GM19035 (cell line): Measurements from ENCODE around the gene MLH1.

Experiments used
- ATAC-seq: cut with Tn5 transposase; IDR thresholded peaks from one replicate; pipeline ENCODE4 v1.9.1; 2021; ENCODE audit not compliant: unreplicated experiment

Gene MLH1

DNA sequence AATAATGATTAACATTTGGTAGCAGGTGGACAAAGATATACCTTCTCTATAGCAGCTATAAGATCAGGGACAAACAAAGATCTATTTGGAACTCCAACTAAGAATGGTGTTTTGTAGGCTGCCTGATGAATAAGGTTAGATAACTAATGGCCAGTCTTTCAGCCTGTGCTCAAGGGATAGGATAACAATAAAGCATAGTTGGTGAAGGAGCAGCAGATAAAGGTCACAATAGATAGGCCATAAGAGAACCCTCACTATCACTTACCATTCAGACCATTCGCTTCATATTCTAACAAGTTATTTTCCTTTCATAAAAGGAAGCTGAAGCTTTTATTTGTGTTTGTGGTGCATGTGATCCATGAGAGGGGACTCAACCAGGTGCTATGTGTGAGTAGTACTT lies 20.2 kb upstream of the MLH1 start:
- ATAC-seq = no peak

DNA sequence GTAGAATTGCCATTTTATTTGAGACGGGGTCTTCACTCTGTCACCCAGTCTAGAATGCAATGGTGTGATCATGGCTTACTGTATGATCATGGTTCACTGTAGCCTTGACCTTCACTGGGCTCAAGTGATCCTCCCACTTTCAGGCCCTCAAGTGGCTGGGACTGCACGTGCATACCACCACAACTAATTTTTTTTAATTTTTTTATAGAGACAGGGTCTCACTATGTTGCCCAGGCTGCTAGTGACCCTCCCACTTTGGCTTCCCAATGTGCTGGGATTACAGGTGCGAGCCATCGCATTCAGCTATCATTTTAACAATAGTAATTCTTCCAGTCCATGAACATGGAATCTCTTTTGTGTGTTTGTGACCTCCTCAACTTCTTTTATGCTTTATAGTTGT lies 12.3 kb upstream of the MLH1 start:
- no peak for ATAC-seq

DNA sequence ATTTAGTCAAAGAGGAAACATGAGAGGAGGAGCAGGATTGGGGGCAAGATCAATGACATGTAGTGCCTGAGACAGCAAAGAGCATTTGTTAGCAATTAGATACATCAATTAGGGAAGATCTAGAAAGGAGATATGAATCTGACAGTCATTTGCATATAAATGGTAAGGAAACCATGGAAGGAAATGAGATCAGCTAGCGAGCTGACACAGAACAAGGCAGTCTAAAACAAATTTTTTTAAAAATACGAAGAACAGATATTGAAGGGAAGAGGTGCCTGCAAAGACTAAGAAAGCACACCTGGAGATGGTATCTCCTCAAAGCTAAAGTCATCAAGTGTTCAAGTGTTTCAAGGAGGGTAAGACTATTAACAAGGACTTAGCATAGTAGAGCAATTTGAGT lies 5.0 kb upstream of the MLH1 start:
- ATAC-seq = no peak

DNA sequence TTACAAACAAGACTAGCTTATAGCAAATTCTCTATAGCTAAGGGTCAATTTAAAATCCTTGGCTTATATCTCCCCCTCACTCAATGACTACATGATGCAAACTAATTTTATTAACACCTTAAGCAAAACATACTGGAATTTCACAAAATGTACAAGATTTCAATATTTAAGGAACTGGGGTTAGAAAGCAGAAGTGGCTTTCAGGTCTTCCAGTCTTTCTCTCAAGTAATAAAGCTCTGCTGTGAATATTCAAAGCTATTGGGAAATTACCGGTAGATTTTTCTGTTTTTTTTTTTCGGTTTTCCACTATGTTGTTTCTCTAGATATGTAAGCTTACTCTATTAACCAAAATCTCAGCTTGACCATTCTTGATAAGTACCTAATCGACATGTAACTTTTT lies 4.3 kb upstream of the MLH1 start:
- ATAC-seq = no peak

DNA sequence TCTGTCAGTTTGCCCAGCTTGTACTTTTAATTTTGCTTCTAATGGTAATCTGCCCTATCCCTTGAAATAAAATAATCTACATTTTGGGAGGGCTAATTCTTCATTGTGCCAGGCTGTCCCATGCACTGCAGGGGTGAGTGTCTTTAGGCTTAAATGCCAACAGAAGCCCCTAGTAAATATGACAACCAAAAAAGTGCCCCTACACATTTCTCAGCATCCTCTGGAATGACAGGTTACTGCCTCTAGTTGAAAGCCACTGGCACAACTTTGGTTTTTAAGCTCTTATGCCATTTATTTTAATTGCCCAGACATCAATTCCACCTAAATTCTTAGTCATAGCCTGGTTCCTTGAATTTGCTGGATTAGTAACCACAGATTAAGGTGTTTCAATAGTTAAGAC lies 3.8 kb upstream of the MLH1 start:
- ATAC-seq = no peak

DNA sequence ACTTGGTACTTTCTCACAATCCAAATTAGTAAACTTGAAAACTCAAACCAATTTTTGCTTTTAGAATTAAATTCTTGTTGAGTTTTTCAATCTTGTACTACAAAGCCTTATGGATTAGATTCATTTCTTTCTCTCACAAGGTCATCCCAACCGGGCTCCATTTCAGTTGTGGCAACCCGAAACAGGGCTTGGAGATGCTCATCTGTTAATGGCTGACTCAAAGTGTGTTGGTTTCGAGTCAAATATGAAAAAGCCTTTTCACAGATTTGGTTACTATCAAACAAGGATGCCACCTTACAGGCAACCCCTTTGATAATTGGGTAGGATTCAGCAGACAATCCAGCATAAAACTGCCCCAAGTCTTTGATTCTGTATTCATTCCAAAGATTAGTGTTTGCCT lies 2.2 kb upstream of the MLH1 start:
- ATAC-seq = no peak

DNA sequence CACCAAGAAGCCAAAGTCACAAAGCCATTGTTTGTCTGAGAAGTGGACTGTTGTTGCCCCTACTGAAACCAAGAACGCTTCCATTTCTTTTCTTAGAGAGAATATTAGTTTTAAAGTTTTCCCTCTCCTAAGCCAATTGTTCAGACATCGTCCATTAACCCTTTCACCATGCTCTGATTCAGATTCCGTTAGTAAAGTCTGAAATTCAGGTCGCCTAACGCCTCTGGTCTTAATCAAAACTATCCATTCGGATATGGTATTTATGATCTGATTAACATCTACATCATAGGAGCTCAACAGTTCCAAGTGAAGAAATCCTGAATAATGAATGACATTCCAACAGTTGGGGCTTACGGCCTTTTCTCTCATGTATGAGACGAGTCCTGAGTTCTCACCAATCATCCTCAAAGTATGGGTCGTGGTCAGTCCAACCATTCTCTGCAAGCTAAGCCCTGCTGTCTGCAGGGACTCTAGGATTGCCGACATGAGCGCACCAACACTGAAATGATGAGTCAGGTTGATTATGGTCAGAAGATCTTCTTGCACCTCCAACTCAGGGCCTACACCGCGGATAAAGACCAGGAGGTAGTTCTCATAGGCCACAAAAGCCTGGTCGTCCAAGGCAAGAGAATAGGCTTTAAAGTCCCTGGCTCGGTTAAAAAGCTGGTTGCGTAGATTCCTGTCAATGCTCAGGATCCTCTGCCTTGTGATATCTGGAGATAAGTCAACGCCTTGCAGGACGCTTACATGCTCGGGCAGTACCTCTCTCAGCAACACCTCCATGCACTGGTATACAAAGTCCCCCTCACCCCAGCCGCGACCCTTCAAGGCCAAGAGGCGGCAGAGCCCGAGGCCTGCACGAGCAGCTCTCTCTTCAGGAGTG lies 1.2 kb upstream of the MLH1 start:
- ATAC-seq = no peak

DNA sequence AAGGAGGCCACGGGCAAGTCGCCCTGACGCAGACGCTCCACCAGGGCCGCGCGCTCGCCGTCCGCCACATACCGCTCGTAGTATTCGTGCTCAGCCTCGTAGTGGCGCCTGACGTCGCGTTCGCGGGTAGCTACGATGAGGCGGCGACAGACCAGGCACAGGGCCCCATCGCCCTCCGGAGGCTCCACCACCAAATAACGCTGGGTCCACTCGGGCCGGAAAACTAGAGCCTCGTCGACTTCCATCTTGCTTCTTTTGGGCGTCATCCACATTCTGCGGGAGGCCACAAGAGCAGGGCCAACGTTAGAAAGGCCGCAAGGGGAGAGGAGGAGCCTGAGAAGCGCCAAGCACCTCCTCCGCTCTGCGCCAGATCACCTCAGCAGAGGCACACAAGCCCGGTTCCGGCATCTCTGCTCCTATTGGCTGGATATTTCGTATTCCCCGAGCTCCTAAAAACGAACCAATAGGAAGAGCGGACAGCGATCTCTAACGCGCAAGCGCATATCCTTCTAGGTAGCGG lies 452 bp upstream of the MLH1 start, which contains the start of gene EPM2AIP1:
TSS of gene EPM2AIP1 (minus strand) at position 326 of the 520 bp plus-strand sequence. CDS start at position 272, 54 bp downstream.
- peak; percentile 83 for ATAC-seq

DNA sequence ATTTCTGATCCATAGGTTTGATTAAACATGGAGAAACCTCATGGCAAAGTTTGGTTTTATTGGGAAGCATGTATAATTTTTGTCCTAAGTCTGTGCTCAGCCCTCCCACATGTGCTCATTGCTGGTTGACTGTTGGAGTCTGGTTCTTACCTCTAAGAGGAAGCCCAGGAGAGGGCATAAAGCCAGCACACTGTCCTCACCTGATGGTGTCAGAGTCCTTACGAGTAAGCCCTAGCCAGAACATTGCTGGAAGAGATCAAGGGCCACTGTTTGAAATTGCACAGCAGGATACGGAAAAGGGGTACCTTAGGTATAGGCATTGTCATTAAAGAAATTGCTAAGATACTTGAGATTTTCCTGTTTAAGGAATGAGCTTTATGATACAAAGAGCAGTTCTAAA lies 21.3 kb downstream of the MLH1 start:
- ATAC-seq = no peak

DNA sequence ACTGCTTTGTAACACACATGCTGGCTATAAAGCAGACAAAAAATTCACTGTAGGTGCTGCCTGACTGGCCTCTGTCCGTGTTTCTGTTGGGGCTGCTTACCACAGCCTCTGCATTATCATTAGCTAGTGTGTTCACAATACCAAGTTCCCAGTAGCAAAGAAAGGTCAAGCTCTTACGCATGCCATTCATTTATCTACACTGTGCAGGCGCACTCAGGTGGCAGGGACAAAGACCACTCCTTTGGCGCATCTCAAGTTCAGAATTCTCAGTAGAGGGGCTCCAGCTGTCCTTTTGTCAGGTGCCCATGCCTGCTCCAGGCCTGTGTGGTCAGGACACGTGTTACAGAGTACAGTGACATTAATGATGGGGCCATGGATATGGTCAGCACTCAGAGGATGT lies 22.3 kb downstream of the MLH1 start:
- no peak for ATAC-seq

DNA sequence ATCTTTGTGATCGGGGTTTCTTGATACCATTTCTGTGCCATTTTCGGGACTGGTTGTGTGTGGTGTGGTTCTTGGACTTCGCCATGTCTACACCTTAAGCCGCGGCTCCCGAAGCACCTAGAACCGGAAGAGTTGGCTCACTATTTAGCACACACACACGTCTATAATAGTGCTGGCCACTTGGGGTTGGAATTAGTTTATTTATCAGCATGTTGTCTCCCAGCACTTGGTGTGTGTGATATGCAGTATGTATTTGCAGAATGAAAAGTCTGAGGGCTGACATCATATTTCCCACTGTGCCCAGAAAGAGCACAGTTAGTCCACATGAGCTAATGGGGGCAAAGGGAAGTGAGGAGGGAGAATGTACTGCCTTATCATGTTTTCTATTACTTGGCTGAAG lies 23.6 kb downstream of the MLH1 start:
- ATAC-seq = no peak

DNA sequence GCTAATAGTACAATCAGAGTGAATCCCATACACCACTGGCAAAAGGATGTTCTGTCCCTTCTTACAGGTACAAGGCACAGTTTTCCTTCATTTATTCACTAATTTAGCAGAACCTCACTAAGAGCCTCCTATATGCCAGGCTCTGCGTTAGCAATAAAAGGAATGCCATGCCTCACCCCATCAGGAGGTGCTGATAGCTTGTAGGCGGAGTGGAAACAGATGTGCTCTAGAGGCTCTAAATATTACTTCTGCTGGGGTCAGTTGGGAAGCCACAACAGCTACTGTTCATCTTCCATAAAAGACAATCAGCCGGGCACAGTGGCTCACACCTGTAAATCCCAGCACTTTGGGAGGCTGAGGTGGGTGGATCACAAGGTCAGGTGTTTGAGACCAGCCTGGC lies 24.4 kb downstream of the MLH1 start:
- no peak for ATAC-seq

DNA sequence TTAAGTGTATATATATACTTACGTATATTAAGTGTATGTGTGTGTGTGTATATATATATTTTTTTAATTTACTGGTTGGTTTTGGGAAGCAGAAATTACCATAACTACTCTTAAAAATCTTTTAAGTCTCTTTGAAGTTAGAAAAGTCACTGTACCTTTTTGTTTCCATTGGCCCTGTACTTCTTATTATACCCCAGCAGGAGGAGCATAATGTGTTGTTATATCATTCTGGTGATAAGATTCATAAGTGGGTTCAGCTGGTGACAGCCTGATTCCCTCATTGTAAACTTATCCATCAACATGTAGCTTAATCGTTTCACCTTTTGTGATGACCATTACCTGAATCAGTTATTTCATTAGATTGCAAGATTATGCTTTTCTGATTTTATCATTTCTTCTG lies 30.8 kb downstream of the MLH1 start:
- no peak for ATAC-seq

DNA sequence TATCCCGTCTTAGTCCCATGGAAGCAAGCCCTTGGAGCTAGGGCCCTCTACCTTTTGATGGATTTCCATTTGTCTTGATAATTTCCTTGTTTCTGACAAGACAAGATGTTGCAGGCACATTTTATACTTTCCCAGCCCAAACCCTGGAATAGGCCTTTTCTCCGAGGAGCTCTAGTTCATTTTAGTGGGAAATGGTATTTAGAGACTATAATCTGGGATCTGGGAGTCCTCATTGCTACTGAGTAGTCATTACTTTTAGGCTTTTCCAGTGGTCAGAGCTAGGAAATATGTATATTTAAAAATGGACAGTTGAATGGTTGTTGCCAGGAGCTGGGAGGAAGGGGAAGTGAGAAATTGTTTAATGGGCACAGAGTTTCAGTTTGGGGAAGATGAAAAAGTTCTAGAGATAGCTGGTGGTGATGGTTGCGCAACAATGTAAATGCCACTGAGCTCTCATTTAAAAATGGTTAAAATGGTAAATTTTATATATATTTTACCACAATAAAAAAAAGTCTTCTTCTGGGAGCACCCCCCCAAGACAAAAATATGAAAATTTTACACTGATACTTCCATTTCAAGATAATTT lies 31.6 kb downstream of the MLH1 start:
- ATAC-seq = no peak

DNA sequence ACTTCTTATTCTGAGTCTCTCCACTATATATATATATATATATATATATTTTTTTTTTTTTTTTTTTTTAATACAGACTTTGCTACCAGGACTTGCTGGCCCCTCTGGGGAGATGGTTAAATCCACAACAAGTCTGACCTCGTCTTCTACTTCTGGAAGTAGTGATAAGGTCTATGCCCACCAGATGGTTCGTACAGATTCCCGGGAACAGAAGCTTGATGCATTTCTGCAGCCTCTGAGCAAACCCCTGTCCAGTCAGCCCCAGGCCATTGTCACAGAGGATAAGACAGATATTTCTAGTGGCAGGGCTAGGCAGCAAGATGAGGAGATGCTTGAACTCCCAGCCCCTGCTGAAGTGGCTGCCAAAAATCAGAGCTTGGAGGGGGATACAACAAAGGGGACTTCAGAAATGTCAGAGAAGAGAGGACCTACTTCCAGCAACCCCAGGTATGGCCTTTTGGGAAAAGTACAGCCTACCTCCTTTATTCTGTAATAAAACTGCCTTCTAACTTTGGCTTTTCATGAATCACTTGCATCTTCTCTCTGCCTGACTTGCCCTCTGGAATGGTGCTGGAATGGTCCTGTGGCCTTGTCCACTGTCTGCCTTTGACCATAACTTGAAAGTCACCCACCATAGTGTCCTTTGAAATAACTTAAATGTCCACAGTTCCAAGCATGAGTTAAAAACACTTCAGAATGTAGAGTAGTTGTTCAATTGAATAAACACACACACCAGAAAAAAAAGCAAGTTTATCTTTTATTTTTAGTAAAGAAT lies 32.4 kb downstream of the MLH1 start:
- ATAC-seq = no peak

DNA sequence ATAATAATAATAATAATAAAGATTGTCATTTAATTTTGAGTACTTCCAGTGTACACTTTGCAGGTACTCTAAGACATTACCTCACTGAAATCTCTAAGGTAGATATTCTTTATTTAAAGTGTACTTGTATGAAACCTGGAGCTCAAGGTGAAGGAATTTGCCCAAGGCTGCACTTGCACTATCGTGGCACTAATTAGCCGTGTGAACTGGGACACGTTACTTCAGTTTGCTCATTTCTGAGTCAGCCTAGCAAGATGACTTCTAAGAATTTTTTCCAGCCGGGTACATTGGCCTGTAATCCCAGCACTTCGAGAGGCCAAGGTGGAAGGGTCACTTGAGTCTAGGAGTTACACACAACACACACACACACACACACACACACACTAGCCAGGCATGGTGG lies 33.5 kb downstream of the MLH1 start:
- no peak for ATAC-seq

DNA sequence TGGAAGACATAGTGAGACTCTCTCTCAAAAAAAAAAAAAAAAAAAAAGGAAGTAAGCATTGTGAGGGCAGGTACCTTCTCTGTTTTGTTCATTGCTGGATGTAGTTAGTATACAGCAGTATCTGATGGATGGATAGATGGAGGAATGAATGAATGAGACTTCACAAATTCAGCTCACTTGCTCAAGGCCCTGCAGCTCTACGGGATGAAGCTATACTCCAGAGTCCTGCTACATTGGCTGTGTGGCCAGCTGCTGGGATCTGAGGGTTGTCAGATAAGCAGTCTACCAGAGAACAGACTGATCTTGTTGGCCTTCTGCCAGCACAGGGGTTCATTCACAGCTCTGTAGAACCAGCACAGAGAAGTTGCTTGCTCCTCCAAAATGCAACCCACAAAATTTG lies 35.0 kb downstream of the MLH1 start:
- ATAC-seq = no peak

DNA sequence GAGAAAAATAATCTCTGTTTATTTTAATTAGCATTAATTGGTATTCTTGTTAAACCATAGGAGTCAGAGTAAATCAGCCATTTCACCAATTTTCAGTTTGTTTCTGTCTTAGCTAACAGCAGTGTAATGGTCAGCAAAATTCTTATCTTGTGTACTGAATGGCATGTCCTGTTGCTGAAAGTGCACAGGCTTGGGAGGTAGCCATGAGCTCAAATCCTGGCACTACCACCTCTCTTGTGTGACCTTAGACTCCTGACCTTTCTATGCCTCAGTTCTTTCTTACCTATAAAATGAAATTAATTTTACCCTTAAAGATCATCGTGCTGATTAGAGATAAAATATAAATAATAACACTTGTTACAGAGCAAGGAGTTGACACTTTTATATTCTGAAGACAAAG lies 35.8 kb downstream of the MLH1 start:
- ATAC-seq = no peak

DNA sequence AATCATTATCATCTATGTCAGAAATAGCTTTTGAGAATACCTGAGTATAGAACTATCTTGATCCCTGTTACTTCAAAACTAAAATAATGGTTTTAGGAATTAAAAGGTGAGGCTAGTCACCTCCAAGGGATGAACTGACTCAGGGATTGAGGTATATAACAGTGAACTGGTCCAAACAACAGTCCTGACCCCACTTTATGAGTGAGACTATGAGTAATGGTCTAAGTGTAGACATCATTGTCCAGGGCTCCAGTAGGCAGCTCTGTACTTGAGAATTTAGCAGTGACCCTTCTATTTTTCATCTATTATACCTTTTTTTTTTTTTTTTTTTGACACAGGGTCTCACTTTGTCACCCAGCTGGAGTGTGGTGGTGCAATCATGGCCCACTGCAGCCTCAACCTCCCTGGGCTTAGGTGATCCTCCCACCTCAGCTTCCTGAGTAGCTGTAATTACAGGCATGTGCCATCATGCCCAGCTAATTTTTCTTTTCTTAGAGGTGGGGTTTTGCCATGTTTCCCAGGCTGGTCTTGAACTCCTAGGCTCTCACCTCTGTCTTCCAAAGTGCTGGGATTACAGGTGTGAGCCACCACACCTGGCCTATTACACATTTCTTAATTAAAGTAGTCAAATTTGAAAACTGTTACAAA lies 36.3 kb downstream of the MLH1 start:
- ATAC-seq = no peak

DNA sequence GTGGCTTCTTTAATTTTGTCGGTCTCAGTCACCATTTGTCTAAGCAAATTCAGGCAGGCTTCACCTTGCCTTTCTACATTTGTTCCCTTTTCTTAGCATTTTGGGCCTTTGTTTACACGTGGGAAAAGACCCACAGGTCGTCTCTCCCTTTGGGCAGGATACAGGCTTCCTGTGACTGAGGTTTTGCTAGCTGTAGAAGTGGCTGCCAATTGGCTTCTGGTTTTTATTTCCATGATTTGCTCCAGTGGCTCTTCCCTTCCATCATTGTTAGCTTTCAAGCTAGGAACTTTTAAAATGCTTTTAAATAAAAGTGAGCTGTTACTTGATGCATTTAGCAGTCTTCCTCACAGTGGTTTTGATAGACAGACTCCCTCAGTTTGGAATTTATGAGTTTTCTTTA lies 37.3 kb downstream of the MLH1 start:
- no peak for ATAC-seq

DNA sequence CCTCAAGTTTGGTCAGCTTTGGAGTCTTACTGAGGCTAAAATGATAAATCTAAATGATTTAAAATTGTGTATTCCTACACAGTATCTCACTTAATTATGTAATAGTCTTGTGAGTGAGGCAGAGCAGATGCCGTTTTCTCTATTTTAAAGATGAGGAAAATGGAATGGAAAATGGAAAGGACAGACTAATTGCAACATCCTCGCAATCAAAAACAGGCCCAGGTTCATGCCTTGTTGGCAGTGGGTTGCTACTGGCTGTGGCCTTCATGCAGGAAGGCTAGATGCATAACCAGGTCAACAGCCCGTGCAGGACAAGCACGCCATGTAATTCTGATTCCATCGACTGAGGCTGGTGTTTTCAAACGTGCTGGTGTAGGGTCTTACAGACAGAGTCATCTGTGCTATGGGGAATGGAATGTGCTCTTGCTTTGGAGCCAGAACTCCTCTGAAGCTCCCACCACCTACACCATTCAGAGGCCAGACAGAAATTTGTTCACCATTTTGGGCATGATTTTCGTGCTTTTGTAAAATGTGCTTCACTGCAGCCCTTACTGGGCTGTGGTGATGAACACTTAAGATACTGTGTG lies 37.9 kb downstream of the MLH1 start:
- ATAC-seq = no peak
